HepG2 (cell line): ENCODE data around the gene ATXN7L3B. TPM values are rescaled to one million over a fixed set of nuclear protein-coding genes. Genes with fewer than 3 reads are reported as not detected.
A peak's percentile ranks its signal among the peaks of the same experiment; 100 is the strongest.

Experiments
- ATAC-seq: fragments of 200-7000 bp; cut with Tn5 transposase; 3 replicates; pipeline ENCODE4 v1.9.1; 2020; ENCODE audit warnings: mild to moderate bottlenecking, moderate library complexity
- BruUV-seq: library from RNA; stranded (reverse); fragments of 400-500 nt; replicated peaks from 2 replicates; lab custom pipeline; 2021; lab: Mats Ljungman, UMichigan
- CTCF ChIA-PET: fragments of 300-600 bp; formaldehyde crosslinking; extraction: SDS; loops from one replicate; lab custom pipeline; 2021; ENCODE audit warnings: low total read pairs, inconsistent platforms, low intra/inter-chr PET ratio; lab: Yijun Ruan, JAX
- POLR2A ChIA-PET: fragments of 350-600 bp; sonication (Branson Sonifier 250); formaldehyde crosslinking; loops from one replicate; lab custom pipeline; 2020; ENCODE audit warnings: antibody characterized with exemption, inconsistent platforms; lab: Yijun Ruan, JAX
- DNase-seq: peaks from one replicate; pipeline ENCODE4 v3.0.0-alpha.2; 2015; ENCODE audit warnings: low spot score
- FAIRE-seq: peaks from 3 replicates; lab custom pipeline; 2011; peaks lifted over from hg19 to GRCh38; lab: Jason Lieb, UNC
- H2AFZ ChIP-seq: one replicate; pipeline ENCODE4 v1.6.1; 2011; ENCODE audit warnings: low read length, inconsistent platforms
- H3K27ac ChIP-seq: fragments of 300-600 bp; 3 replicates; pipeline ENCODE4 v1.8.0; 2011; ENCODE audit warnings: mixed run types, mild to moderate bottlenecking, mixed read lengths, low read length, inconsistent platforms; ENCODE audit not compliant: insufficient read depth; ENCODE audit errors: extremely low read length
- H3K27me3 ChIP-seq, 2 experiments: fragments of 200-600 bp in 1 of 2; 2 replicates in 1 of 2; 3 replicates in 1 of 2; pipeline versions ENCODE4 v1.6.0 to v1.8.0; 2011; ENCODE audit warnings: low read length in 2 of 2, mild to moderate bottlenecking in 2 of 2, moderate library complexity in 2 of 2, inconsistent platforms in 1 of 2; ENCODE audit not compliant: insufficient read depth in 2 of 2, control insufficient read depth in 1 of 2
- H3K36me3 ChIP-seq, 2 experiments: fragments of 200-600 bp in 1 of 2; replicated peaks in 1 of 2; 2 replicates in 1 of 2; 3 replicates in 1 of 2; pipeline versions ENCODE4 v1.5.1 to v1.8.0; 2011; ENCODE audit warnings: low read length in 2 of 2, inconsistent platforms in 1 of 2; ENCODE audit not compliant: insufficient read depth in 2 of 2, control insufficient read depth in 1 of 2
- H3K4me1 ChIP-seq: 2 replicates; pipeline ENCODE4 v1.5.1; 2012; ENCODE audit warnings: low read length, inconsistent platforms; ENCODE audit not compliant: insufficient read depth
- H3K4me2 ChIP-seq: 2 replicates; pipeline ENCODE4 v1.6.0; 2011; ENCODE audit warnings: low read depth, low read length, inconsistent platforms
- H3K4me3 ChIP-seq, 3 experiments: fragments of 200-600 bp in 1 of 3; sonication (generic), shearing (Covaris generic) in 1 of 3; replicated peaks in 1 of 3; 2 replicates each; pipeline ENCODE4 v1.5.1; 2011 to 2016; ENCODE audit warnings: low read length in 3 of 3, inconsistent platforms in 2 of 3, low read depth in 2 of 3, mild to moderate bottlenecking in 2 of 3, control low read depth in 1 of 3, mixed read lengths in 1 of 3; ENCODE audit not compliant: insufficient read depth in 1 of 3
- H3K79me2 ChIP-seq: one replicate; pipeline ENCODE4 v1.6.1; 2011; ENCODE audit warnings: low read length, inconsistent platforms; ENCODE audit not compliant: insufficient read depth
- H3K9ac ChIP-seq: 2 replicates; pipeline ENCODE4 v1.6.0; 2011; ENCODE audit warnings: mild to moderate bottlenecking, low read depth, low read length, inconsistent platforms; ENCODE audit not compliant: insufficient read depth
- H3K9me3 ChIP-seq: 2 replicates; pipeline ENCODE4 v1.5.1; 2012; ENCODE audit warnings: mild to moderate bottlenecking, low read length
- H4K20me1 ChIP-seq: 2 replicates; pipeline ENCODE4 v1.6.0; 2011; ENCODE audit warnings: inconsistent platforms, mild to moderate bottlenecking, low read length, moderate library complexity; ENCODE audit not compliant: insufficient read depth
- BCLAF1 ChIP-seq: fragments of 450-650 bp; IDR thresholded peaks from 2 replicates; pipeline ENCODE4 v1.6.1; 2017; ENCODE audit warnings: mild to moderate bottlenecking
- ELF3 ChIP-seq: IDR thresholded peaks from 2 replicates; pipeline ENCODE4 v1.6.1; 2016; ENCODE audit warnings: missing genetic modification reagents, missing compliant biosample characterization
- GATAD1 ChIP-seq: IDR thresholded peaks from 2 replicates; pipeline ENCODE4 v1.6.1; 2016; ENCODE audit warnings: missing genetic modification reagents, missing compliant biosample characterization
- HNF4A ChIP-seq: sonication (generic); formaldehyde crosslinking; IDR thresholded peaks from 2 replicates; pipeline ENCODE4 v1.4.0; 2020; ENCODE audit warnings: missing genetic modification reagents
- MED1 ChIP-seq: sonication (generic); formaldehyde crosslinking; IDR thresholded peaks from 2 replicates; pipeline ENCODE4 v1.4.0; 2020; ENCODE audit warnings: missing genetic modification reagents
- NBN ChIP-seq: fragments of 450-650 bp; conservative IDR thresholded peaks from 2 replicates; pipeline ENCODE4 v1.6.1; 2017
- NFIC ChIP-seq: IDR thresholded peaks from 2 replicates; pipeline ENCODE4 v1.6.1; 2012; ENCODE audit warnings: mild to moderate bottlenecking, low read length, inconsistent platforms
- PRDM10 ChIP-seq: sonication (generic); formaldehyde crosslinking; IDR thresholded peaks from 2 replicates; pipeline ENCODE4 v1.4.0; 2020; ENCODE audit warnings: low read depth, missing genetic modification reagents
- REST ChIP-seq, 2 experiments: IDR thresholded peaks; 2 replicates each; pipeline ENCODE4 v1.6.1; 2011 to 2012; ENCODE audit warnings: low read length in 2 of 2, borderline replicate concordance in 1 of 2, low read depth in 1 of 2, mild to moderate bottlenecking in 1 of 2, moderate library complexity in 1 of 2
- RXRA ChIP-seq: sonication (generic); formaldehyde crosslinking; IDR thresholded peaks from 2 replicates; pipeline ENCODE4 v1.5.1; 2020; ENCODE audit warnings: missing genetic modification reagents
- ZNF232 ChIP-seq: sonication (generic); formaldehyde crosslinking; IDR thresholded peaks from 2 replicates; pipeline ENCODE4 v1.4.0; 2020; ENCODE audit warnings: missing genetic modification reagents, borderline replicate concordance
- WGBS: methylation state at CpG from one replicate; pipeline ENCODE4 v1.1.6; 2017; ENCODE audit warnings: low lambda C conversion rate; 5-methylcytosine and 5-hydroxymethylcytosine counted together
- in situ Hi-C: cut with HindIII; loops from 2 replicates; pipeline ENCODE4 v1.10.0; 2017; ENCODE audit warnings: low pct_unique_long_range_greater_than_20kb; ENCODE audit not compliant: extremely low pct_ligation_motif_present
- intact Hi-C: fragments of 100-400 bp; cut with micrococcal nuclease; formaldehyde crosslinking; loops from one replicate; pipeline ENCODE4 v1.10.0; 2022; ENCODE audit not compliant: unreplicated experiment
- polyA plus RNA-seq, 8 experiments: library from polyadenylated mRNA; depleted of rRNA in 3 of 8; stranded (reverse) in 7 of 8; unstranded in 1 of 8; fragments of >200 nt; fragmentation: Illumina TruSeq in 4 of 8; extraction: Trizol in 4 of 8; gene quantifications; 2 replicates each; pipeline versions ENCODE4 v1.2.1 to v1.2.3, GENCODE V29; 2011 to 2016; ENCODE audit warnings: low read depth in 4 of 8, missing spikeins in 1 of 8, mixed read lengths in 1 of 8; ENCODE audit not compliant: insufficient read depth in 1 of 8
- total RNA-seq, 5 experiments: library from RNA; depleted of rRNA; stranded (reverse); fragments of >200 nt; fragmentation: Illumina TruSeq; extraction: Trizol; gene quantifications; 2 replicates each; pipeline ENCODE4 v1.2.3, GENCODE V29; 2016; ENCODE audit warnings: low read depth in 1 of 5

The ATXN7L3B gene
- total and polyA plus RNA-seq, 2 of the 13 experiments (the other 11 are each of a cell fraction or from before 2014, with no cell fraction given) = 20.1 to 23.8 TPM

GRCh38 chr12:74551291-74551690 is 13.7 kb downstream of the ATXN7L3B start (continued):
- no peak for TF ChIP-seq ZNF232
- no peak for TF ChIP-seq MED1 (CRISPR knock-in tag)
- no peak for TF ChIP-seq NFIC
- TF ChIP-seq RXRA (CRISPR knock-in tag) = no peak
- TF ChIP-seq PRDM10 (CRISPR knock-in tag) = no peak
- TF ChIP-seq, all 625 proteins: peak for 0

GRCh38 chr12:74552201-74552600 is 14.6 kb downstream of the ATXN7L3B start:
- Histone ChIP-seq H3K4me1 (no peaks in the 10 kb centered on the region), H3K4me3 (no peak overlapping the region), H4K20me1 (no peaks in the 10 kb centered on the region), H3K27me3 (no peaks in the 10 kb centered on the region), H3K9ac (no peak overlapping the region), H3K79me2 (no peaks in the 10 kb centered on the region), H3K9me3 (no peaks in the 10 kb centered on the region), H2AFZ (no peak overlapping the region), H3K36me3 (no peaks in the 10 kb centered on the region), H3K4me2 (no peak overlapping the region), H3K27ac (no peak overlapping the region)
- 43% methylated on average over 2 of the region's 2 CpGs for WGBS
- DNase-seq (no peak), FAIRE-seq (no peak), ATAC-seq (peak; percentile 63; the same call in 2 of the 3 replicates)
- TF ChIP-seq BCLAF1 = no peak
- 0 out of 2 replicates have a peak, but pooled peaks have one; percentile 15 for TF ChIP-seq HNF4A (CRISPR knock-in tag)
- no peak for TF ChIP-seq NBN
- no peak for TF ChIP-seq ELF3 (CRISPR knock-in tag)
- no peak for TF ChIP-seq GATAD1 (CRISPR knock-in tag)
- no peak for TF ChIP-seq REST (IDR thresholded peaks at IDR 0.05; ENCODE audit: borderline replicate concordance in 1 of 2, low read depth in 1 of 2, low read length in 2 of 2)
- POLR2A ChIA-PET = no interaction called here
- no TSS peak for BruUV-seq
- intact Hi-C loops (no loop called here), in situ Hi-C loops (no loop called here)
- CTCF ChIA-PET = no interaction called here
